Measurements from ENCODE around the gene TNFAIP8L2.

Gene TNFAIP8L2

DNA sequence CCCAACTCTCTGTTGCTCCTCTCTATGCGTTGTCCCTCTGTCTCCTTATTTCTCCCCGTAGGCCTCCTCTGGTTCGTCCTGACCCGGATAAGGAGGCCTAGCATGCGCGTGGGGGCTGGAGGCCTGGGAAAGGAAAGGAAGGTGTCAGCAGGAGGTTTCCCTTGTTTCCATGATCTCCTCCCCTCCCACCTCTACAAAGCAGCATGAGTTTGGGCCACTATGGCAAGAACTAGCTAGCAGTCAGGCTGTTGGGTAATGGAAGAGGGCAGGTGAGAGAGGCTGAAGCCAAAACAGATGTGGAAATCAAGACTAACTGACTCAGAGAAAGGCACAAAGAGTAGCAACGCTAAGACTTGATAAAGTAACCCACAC is 9.3 kb upstream of the TNFAIP8L2 start:
- H3K36me3 ChIP-seq (ENCODE audit: control insufficient read depth, insufficient read depth, low read length): no peaks in the 10 kb centered on the region
- no peak for TF ChIP-seq CTCF (IDR thresholded peaks at IDR 0.05; ENCODE audit: insufficient read depth, low read length, poor library complexity, severe bottlenecking)
- H3K4me3 ChIP-seq (replicated peaks; ENCODE audit: low read depth, low read length): peak overlapping the region; percentile 85
- no peak for DNase-seq (ENCODE audit: extremely low read depth, insufficient read length)
- H3K27me3 ChIP-seq (replicated peaks; ENCODE audit: control insufficient read depth, insufficient read depth, low read length): peaks cover 2% of the 10 kb centered on the region

- Histone ChIP-seq H3K4me3 (replicated peaks; ENCODE audit: low read depth, low read length) (no peak overlapping the region), H3K36me3 (ENCODE audit: control insufficient read depth, insufficient read depth, low read length) (no peaks in the 10 kb centered on the region), H3K27me3 (replicated peaks; ENCODE audit: control insufficient read depth, insufficient read depth, low read length) (peaks cover 2% of the 10 kb centered on the region)
- no peak for DNase-seq (ENCODE audit: extremely low read depth, insufficient read length)
- TF ChIP-seq CTCF (IDR thresholded peaks at IDR 0.05; ENCODE audit: insufficient read depth, low read length, poor library complexity, severe bottlenecking): no peak
These were observed 8.8 kb upstream of the TNFAIP8L2 start for GRCh38 chr1:151147665-151148064.

DNA sequence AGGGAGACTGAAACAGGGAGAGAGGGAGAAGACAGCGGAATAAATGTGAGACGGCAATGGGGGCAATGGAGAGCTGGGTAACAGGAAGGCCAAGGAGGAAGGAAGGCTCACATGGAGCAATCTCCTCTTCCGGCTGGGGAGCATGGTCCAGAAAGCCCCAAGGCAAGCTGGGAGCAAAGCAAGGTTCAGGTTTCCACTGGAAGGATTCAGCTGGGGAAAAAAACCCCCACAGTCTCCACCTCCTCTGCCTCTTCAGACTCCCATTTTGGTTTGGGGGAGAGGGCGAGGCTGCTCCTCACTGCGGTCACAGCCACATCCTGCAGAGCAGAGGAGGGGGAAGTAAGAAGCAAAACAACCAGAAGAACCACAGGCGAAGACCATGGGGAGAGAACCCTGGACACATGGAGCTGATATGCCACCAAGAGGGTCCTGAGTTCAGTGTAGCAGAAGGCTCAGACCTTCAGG is 650 bp downstream of the TNFAIP8L2 start:
- H3K36me3 ChIP-seq (ENCODE audit: control insufficient read depth, insufficient read depth, low read length): peaks cover 2% of the 10 kb centered on the region; the same call in 1 of the 2 replicates
- DNase-seq (ENCODE audit: extremely low read depth, insufficient read length): peak; percentile 52
- no peaks in the 10 kb centered on the region for H3K27me3 ChIP-seq (replicated peaks; ENCODE audit: control insufficient read depth, insufficient read depth, low read length)
- H3K4me3 ChIP-seq (replicated peaks; ENCODE audit: low read depth, low read length): peak overlapping the region; percentile 82
- no peak for TF ChIP-seq CTCF (IDR thresholded peaks at IDR 0.05; ENCODE audit: insufficient read depth, low read length, poor library complexity, severe bottlenecking)

GRCh38 chr1:151158326-151158725 is 1.9 kb downstream of the TNFAIP8L2 start:
- no peaks in the 10 kb centered on the region for H3K27me3 ChIP-seq (replicated peaks; ENCODE audit: control insufficient read depth, insufficient read depth, low read length)
- DNase-seq (ENCODE audit: extremely low read depth, insufficient read length): no peak
- no peak overlapping the region for H3K4me3 ChIP-seq (replicated peaks; ENCODE audit: low read depth, low read length)
- peaks cover 2% of the 10 kb centered on the region; the same call in 1 of the 2 replicates for H3K36me3 ChIP-seq (ENCODE audit: control insufficient read depth, insufficient read depth, low read length)
- TF ChIP-seq CTCF (IDR thresholded peaks at IDR 0.05; ENCODE audit: insufficient read depth, low read length, poor library complexity, severe bottlenecking): no peak

- no peak for DNase-seq (ENCODE audit: extremely low read depth, insufficient read length)
- no peak for TF ChIP-seq CTCF (IDR thresholded peaks at IDR 0.05; ENCODE audit: insufficient read depth, low read length, poor library complexity, severe bottlenecking)
- no peak overlapping the region for H3K4me3 ChIP-seq (replicated peaks; ENCODE audit: low read depth, low read length)
These were observed 2.4 kb downstream of the TNFAIP8L2 start for GRCh38 chr1:151158751-151159251.

DNA sequence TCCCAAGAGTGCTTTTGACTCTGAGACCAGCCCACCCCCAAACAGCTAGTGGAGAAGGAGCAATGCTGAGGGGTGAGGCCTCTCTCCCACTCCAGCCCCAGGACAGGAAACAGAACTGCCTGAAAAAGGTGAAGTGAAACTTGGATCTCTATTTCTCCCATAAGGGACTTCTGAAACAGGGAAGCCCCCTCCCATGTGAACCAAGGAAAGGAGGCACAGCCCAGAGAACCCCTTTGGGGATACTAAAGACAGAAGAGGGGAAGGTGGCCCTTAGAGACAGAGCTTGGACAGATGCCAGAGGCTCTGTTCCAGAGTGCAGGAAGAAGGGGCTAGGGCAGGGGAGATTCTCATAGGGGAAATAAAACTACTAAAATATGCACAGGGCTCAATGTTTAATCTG is 2.9 kb downstream of the TNFAIP8L2 start:
- H3K4me3 ChIP-seq (replicated peaks; ENCODE audit: low read depth, low read length): no peak overlapping the region
- no peaks in the 10 kb centered on the region for H3K27me3 ChIP-seq (replicated peaks; ENCODE audit: control insufficient read depth, insufficient read depth, low read length)
- DNase-seq (ENCODE audit: extremely low read depth, insufficient read length): no peak
- TF ChIP-seq CTCF (IDR thresholded peaks at IDR 0.05; ENCODE audit: insufficient read depth, low read length, poor library complexity, severe bottlenecking): no peak
- peaks cover 2% of the 10 kb centered on the region; the same call in 1 of the 2 replicates for H3K36me3 ChIP-seq (ENCODE audit: control insufficient read depth, insufficient read depth, low read length)

More at GRCh38 chr1:151158751-151159251, 2.4 kb downstream of the TNFAIP8L2 start:
- H3K27me3 ChIP-seq (replicated peaks; ENCODE audit: control insufficient read depth, insufficient read depth, low read length): no peaks in the 10 kb centered on the region
- peaks cover 2% of the 10 kb centered on the region; the same call in 1 of the 2 replicates for H3K36me3 ChIP-seq (ENCODE audit: control insufficient read depth, insufficient read depth, low read length)

Data from GM06990 (cell line).